Measurements from ENCODE around the gene ZFAND5.

ZFAND5 gene, protein sequence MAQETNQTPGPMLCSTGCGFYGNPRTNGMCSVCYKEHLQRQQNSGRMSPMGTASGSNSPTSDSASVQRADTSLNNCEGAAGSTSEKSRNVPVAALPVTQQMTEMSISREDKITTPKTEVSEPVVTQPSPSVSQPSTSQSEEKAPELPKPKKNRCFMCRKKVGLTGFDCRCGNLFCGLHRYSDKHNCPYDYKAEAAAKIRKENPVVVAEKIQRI

DNA sequence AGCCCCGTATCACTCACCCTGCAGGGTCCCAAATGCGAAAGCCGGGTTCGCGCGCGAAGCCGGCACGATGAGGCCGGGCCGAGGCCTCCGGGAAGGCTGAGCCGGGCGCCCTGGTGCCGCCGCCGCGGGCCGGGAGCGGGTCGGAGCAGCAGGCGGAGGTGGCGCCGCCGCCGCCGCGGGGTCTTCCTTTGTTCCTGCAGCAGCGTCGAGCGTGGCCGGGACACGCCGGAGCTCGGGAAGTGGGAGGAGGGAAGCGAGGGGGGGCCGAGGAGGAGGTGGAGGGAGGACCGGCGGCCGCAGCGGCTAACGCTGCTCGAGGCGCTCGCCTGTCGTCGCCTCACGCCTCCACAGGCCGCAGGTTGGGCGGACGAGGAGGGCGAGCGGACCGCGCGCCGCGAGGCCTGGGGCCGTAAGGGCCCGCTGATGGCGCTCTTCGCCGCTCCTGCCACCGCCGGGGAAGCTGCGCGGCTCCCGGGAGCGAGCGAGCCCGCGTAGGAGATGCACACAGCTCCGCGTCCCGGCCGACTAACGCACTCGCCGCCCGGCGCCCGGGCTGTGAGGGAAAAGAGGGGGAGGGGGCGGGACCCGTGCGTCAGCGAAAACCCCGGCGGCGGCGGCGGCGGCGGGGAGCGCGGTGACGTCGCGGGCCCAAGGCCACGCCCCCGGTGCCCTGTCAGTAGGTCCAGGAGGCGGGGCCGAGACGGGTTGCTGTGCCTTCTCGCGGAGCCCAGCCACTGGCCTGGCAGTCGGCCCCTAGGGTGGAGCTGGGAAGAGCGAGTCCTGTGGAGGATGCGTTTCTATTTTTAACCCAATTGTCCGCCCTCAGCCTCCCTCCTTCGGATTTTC lies at the start of gene ZFAND5:
Gene ZFAND5, minus strand, starts transcription at position 530 of the 846 bp plus-strand sequence. CDS start 4,430 bp downstream, outside the sequence.
- FAIRE-seq, result peak; percentile 83

DNA sequence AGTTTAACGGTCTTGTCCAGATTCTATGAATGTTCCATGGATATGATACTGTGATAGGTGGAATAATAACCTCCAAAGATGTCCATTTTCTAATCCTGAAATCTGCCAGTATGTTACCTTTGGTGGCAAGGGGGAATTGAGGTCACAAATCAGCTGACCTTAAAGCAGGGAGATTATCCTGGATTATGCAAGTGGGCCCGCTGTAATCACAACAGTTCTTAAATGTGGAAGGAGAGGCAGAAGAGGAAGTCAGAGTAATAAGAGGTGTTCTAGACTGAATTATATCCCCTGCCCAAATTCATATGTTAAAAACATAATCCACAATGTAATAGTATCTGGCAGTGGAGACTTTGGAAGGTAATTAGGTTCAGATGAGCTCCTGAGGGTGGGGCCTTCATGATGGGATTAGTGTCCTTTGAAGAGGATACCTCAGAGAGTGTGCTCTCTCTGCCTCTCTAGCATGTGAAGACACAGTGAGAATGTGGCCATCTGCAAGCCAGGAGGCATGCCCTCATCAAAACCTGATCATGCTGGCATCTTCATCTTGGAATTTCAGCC lies 47.6 kb upstream of the ZFAND5 start:
- FAIRE-seq, result no peak

DNA sequence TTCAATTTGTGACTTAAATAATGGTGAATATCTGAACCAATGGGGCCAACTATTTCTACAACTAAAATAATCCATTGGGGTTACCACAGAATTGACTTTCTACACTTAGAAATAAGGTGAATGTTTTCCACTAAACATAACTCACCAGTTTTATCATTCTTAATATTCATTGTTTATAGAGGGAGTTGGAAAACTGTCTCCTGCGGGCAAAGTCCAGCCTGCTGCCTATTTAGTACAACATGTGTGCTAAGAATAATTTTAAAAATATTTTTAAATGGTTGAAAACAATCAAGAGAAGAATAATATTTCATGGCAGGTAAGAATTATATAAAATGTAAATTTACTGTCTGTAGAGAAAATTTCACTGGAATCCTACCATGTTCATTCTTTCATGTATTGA lies 45.2 kb upstream of the ZFAND5 start:
- no peak for FAIRE-seq

DNA sequence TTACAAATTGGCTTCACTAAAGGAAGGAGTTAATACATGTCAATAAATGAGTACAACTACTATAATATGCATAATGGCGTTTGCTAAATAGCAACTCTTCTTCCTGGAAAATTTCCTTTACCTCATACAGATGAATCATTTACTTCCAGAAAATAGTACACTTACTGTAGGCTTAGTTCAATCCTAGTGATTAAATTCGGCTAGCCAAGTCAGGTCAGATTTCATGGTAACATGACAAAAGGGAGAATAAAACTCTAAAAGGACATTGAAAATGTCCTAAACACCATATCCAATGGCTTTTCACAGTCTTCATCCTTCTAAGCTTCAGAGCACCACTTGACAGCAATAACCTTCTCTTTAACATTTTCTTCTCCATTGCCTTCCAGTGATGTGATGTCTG lies 42.1 kb upstream of the ZFAND5 start:
- no peak for FAIRE-seq

DNA sequence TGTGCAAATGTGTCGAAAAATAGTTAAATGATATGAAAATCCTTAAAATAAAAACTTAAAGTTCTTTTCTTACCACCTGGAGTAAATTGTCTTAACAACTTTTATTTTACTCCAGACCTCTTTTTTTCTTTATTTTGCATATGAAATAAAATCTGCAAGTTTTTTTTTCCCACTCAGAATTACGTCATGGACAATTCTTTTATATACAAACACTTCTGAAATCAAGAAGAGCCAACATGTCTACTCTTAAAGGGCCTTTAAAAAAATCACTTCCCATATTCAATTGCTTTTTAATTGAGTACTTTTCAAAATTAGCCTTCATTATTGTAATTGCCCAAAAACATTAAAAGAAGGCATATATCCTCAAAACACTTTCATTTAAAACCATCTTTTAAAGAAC lies 37.7 kb upstream of the ZFAND5 start:
- peak; percentile 28 for FAIRE-seq

DNA sequence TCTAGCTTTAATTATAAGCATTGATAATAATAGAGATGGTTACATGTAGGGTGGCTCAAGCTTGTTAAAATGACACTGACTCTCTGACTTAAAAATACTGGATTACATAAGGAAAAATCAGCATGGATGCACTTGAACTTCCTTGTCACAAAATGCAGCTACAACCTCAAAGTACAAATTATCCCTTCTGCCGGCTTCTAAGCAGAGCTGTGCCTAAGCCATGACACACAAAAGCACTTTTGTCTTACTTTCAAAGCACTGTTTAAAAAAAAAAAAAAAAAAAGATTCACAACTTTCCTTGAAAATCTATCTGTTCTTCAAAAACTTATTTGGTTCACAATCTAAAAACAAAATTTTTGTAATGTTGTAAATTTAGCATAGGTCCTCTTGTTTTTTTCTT lies 36.4 kb upstream of the ZFAND5 start:
- no peak for FAIRE-seq

DNA sequence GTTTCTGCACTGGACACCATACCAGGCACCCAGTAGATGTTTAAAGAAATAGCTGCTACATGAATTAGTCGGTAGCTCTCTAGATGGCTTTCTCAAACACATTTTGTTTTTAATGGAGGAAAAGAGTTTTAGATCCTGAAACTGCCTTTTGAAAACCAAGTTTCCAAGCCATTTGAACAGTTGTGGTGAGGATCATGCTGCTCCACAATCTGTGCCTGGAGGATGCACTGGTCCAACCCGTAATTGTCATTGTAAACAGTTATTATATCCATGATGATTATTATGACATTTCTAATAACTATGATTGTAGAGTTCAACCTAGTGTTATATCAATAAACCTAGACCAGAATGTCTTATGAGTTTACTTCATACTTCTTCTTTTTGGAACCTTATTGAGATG lies 35.9 kb upstream of the ZFAND5 start:
- FAIRE-seq, result no peak

DNA sequence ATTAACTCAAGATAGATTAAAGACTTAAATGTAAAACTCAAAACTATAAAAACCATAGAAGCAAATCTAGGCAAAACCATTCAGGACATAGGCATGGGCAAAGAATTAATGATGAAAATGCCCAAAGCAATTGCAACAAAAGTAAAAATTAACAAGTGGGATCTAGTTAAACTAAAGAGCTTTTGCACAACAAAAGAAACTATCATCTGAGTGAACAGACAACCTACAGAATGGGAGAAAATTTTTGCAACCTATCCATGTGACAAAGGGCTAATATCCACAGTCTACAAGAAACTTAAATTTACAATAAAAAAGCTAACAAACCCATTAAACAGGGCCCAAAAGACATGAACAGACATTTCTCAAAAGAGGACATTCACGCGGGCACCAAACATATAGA lies 34.4 kb upstream of the ZFAND5 start:
- FAIRE-seq, result no peak

DNA sequence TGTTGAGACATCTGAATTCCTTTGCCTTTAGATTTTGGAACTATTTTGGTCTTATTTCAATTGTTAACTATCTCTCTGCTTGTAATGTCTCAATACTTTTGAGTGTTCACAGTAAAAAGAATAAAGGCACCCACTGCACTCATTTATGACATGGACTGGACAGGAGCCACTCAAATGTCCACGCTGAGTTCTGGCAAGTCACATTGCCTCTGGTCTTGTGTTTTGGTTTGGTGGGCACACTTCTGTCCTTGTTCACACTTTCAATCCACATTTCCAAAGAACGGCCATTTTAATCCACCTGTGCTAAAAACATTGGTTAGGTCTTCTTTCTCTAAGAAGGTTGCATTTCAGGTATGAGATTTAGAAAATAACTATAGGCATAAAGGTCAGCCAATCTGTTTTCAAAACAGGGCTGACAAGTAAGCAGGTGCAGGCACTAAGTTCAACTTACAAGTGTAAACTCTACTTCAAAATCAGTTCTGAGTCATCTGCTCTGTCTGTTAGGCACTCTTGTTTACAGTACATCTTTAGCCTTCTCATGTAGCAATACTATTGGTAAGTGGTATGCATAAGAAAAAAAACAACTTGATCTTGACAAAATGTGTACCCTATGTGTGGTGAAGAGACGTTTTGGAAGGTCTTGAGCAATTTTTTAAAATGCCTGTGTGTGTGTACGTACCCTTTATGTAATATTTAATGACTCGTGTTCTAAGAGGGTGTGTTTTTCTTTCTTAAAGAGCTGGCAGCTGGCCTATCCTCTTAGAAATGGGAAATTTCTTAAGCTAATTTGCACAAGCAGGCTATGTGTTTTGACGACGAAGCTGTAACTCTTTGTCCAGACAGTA lies 31.5 kb upstream of the ZFAND5 start:
- FAIRE-seq, result no peak

DNA sequence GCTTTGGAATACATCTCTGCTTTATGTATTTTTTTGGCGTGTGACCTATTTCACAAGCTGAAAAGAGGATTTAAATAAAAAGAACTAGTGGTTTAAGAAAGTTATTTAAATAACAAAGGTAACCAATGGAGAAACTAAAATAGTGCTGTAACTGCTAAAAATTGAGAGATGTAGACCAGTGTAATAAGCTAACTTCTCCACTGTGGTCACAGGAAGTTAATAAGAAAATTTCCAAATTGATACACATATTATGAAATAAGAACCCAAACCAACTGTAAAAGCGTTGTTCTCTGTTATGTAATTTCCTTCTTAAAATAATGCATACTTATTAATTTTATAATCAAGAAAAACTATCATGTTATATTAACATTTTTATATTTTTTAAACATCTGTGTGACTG lies 29.1 kb upstream of the ZFAND5 start:
- FAIRE-seq, result no peak

DNA sequence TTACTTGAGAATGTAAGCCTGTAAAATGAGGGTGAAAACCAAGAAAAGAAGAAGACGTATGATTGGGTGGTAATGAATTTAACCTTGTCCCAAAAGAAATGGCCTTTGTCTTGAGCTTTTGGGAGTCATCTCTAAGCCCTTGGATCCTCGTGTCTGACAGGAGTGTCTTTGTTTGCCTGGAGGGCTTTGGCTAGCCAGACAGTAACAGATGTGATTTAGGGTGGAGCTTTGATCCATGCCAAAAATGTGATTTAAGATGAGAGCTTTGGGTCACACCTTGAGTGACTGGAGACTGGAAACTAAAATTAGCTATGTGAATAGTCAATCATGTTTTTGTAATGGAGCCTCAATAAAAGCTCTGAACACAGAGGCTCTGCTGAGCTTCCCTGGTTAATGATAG lies 25.9 kb upstream of the ZFAND5 start:
- FAIRE-seq, result no peak

DNA sequence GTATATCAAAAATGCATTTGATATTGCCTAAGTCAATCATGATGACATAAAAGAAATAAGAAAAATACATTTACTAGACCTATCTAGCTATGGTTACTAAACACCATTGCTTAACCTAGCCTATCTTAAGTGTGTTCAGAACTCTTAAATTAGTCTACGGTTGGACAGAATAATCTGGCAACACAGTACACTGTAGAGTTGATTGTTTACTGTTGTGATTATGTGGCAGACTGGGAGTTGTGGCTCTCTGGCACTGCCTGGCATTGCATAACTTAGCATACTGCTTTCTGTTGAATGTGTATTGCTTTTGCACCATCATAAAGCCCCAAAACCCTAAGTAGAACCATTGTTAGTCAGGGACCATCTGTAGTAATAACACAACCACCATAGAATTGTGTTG lies 21.2 kb upstream of the ZFAND5 start:
- FAIRE-seq, result no peak

DNA sequence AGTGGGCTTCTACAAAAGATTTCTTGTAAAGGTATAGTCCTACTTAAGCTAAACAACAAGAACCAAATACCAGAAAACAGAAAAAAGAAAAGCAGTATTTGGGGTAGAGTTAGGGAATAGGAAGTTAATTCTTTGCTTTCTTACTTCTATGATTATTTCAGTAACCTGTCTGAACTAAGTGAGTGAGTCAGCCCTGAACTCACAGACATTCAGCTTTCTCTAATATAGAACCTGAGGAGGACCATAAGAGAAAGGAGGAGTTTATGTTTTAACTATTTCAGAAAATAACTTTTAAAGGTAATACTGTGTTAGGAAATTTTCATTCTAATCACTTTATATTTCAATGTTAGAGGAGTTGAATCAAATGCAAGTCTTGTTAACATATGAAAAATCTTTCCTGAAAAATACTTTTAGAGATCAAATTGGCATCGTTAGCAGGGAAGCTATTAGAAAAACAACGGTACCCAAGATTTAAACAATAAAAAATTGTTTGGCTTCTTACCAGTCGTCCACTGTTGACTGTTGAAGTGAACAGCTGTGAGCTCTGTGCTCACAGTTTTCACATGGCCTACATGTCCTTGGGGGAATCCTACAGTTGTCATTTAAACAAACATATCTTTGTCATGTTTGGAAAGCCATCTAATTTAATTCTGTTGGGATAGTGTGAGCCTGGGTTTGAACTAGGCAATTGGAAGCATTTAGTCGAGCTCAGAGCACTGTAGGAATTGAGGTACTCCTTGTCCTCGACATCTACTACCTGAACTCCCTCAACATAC lies 19.9 kb upstream of the ZFAND5 start:
- no peak for FAIRE-seq

DNA sequence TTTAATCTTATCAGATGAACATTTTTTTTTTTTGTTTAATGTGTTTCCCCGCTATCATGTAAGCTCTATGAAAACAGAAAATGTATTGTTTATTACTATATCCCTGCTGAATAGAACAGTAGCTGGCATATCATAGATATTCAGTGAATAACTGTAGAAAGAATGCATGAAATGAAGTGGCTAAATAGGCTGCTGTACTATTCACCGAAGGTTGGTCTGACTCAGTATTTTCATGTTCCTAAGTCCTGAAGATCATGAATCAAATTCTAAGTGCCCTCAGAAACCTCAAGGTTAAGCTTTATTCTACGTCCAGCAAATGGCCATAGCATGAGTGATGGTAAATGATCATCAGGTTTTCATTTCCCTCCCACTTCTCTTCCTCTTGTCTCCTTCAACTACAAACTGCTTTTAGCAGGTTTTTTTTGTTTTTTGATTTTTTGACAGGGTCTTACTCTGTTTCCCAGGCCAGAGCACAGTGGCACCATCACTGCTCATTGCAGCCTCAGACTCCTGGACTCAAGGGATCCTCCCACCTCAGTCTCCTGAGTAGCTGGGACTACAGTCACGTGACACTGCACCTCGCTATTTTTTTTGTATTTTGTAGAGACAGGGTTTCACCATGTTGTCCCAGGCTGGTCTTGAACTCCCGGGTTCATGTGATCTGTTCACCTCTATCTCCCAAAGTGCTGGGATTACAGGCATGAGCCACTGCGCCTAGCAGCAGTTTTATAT lies 19.1 kb upstream of the ZFAND5 start:
- no peak for FAIRE-seq

DNA sequence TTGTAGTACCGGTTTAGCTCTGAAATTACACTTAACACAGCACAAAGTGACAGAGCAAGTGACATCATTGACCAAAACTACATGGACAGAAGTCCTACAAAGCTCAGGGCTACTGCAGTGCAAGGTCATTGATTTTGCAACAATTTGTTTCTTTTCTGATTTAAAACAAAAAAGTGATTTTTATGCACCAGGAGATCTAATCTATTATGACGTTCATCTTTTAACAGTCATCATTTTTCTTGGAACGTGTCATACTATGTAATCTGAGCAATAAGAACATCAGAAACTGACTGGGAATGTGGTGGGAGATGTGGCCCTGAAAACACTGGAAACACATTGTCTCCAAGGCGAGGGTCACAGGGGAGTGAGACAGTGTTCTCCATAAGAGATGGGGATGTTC lies 17.4 kb upstream of the ZFAND5 start:
- FAIRE-seq, result no peak

DNA sequence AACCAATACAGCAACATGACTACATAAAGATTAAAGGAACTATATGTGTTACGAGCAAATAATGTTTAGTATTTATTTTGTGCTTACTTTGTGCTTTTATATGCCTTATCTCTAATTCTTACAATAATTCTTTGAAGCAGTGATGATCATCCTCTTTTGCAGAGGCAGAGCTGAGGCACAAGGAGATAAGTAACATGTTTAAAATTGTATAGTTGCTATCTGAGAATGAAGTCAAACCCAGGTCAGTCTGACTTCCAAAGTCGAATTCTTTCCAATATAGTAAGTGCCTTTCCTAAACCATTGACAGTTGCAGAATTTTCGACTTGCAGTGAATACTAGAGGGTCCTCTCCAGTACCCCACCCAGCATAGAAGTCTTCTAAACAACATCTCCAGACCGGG lies 12.0 kb upstream of the ZFAND5 start:
- no peak for FAIRE-seq

DNA sequence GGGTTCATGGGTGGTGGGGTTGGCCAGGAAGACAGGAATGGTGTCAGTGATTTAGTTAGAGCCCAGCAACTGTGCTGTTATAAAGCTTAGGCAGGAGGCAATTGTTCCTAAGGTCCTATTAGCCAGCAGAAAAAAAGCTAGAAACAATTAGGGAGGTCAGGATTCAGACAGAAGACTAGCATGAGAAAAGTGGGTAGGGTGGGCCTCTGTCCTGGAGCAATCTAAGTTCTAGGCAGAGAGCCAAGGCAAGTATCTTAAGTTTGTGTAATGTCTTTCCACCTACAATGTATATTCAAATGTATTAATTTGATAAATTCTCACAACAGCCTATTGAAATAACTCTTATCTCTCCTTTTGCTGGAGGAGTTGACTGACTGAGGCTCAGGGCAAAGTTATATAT lies 6.1 kb upstream of the ZFAND5 start:
- no peak for FAIRE-seq

DNA sequence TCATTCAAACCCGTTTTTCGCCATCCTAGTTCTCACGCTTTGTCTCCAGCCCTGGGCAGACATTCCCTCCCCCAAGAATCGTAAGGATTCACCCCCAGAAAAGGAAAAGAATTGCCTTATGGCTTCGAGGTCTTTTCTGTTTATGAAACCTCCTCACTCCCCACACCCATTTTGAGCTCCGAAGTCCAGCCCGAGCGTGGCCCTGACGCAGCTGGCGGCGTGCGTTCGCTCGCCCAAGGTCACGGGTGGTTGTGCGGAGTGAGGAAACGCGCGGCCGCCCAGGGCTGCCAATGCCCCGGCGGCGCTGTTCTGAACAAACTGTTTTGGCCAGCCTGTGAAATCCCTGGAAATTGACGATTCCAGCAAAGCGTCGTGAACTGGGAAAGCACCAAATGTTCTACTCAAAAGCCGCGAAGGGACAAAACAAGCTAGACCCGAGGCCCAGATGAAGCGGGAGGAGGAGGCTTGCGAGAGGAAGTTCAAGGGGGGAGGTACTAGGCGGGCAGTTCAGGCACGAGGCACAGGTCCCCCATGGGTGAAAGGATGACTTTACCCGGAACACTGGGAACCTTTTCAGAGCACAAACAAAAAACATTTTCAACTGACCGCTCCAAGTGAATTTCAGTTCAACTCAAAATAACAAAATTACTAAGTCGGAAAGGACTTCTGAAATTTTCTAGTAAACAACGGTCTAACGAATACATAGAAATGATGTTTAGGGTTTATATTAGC lies 683 bp upstream of the ZFAND5 start:
- peak; percentile 19 for FAIRE-seq

DNA sequence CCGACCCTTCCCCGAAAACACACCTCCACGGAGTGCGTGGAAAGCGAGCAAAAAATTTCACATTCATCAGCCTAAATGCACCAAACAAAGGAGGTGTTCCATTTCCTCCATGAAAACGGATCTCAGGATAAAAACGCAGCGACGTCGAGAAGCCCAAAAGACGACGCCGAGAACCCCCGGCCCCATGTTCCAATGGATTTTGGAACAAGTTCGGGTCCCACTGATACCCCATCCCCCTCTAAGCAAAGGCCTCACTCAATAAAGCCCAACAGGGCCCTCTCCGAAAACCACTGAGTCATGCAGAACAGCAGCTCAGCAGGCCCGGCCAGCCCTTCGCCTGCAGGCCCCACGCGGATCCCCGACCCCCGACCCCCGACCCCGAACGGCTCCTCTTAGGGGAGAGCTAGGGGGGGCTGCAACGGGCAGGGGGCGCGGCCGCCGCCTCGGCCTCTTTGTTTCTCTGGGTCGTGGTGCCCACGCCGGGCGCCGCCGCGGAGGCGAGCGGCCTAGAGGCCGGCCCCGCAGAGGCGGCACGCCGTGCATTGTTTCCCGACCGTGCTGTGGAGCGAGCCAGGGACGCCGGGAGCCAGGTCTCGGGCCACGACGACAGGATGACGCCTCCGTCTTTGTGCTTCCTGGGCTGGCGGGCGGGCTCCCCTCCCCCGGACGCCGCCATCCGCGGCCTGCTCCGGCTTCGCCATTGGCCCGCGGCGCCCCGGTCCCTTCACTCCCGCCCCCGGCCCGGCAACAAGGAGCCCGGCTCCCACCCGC lies 915 bp downstream of the ZFAND5 start:
- no peak for FAIRE-seq

DNA sequence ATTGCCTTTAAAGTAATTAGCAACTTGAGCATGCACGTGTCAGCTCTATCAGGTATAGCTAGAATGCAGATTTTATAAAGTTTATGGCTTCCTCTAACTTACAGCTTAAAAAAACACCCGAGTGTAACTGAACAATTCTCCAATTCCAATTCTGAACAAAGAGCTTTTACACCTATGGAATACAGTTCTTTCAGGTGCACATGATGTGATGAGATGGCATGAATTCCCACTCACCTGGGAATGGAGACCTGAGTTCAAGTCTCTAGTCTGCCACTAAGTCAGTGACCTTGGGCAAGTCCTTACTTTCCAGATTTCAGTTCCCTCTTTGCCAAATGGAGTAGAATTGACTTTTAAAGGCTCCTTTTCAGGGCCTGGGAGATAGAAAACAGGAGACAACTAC lies 1.8 kb downstream of the ZFAND5 start:
- no peak for FAIRE-seq
